RWPE1 (cell line): ENCODE data around the gene UBE2H.
"Not testable (repeated sequence)": the region's sequence is repeated elsewhere in the genome, so short reads cannot be mapped to it uniquely, and the experiment has no call there.

Experiments used
- CTCF ChIA-PET: fragments of 350-600 bp; sonication (Branson Sonifier 250); formaldehyde crosslinking; extraction: SDS; loops from one replicate; lab custom pipeline; 2021; lab: Yijun Ruan, JAX
- POLR2A ChIA-PET: fragments of 400-600 bp; formaldehyde crosslinking; extraction: SDS; loops from one replicate; lab custom pipeline; 2020; ENCODE audit warnings: antibody characterized with exemption; ENCODE audit not compliant: low non-redundant PET; lab: Yijun Ruan, JAX
- DNase-seq: peaks from one replicate; pipeline ENCODE4 v3.0.0; 2012; ENCODE audit warnings: low spot score
- H3K27ac ChIP-seq: fragments of 450-650 bp; 2 replicates; pipeline ENCODE4 v1.5.1; 2017
- TF ChIP-seq, protein P1 (sequence below): fragments of 450-650 bp; conservative IDR thresholded peaks from 2 replicates; pipeline ENCODE4 v1.5.1; 2017; ENCODE audit warnings: low read depth, mild to moderate bottlenecking

Gene UBE2H

DNA sequence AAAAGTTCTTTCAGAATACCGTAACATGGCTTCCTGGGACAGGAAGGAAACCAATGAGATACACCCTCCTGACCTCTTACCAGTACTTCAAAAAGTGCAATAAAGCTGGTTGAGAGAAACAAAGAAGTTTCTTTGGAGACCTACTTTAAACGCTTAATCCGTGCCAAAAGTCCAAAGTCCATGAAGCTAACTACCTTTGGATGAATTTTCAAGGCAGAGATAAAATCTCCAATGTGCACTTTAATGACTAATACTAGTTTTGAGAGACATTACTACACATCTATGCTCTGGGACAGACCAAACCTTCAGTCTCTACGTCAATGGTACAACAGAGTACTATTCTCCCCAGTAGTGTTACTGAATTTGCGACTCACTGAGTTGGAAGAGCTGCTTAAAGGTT lies 46.1 kb downstream of the UBE2H start:
- no peak for DNase-seq
- H3K27ac ChIP-seq = no peak overlapping the region
- CTCF ChIA-PET = interaction anchor here (0.7 kb wide), 1 partner anchor 102 kb away, joined by 7 read pairs; no protein-coding TSS in a partner anchor
- TF ChIP-seq, protein P1, sequence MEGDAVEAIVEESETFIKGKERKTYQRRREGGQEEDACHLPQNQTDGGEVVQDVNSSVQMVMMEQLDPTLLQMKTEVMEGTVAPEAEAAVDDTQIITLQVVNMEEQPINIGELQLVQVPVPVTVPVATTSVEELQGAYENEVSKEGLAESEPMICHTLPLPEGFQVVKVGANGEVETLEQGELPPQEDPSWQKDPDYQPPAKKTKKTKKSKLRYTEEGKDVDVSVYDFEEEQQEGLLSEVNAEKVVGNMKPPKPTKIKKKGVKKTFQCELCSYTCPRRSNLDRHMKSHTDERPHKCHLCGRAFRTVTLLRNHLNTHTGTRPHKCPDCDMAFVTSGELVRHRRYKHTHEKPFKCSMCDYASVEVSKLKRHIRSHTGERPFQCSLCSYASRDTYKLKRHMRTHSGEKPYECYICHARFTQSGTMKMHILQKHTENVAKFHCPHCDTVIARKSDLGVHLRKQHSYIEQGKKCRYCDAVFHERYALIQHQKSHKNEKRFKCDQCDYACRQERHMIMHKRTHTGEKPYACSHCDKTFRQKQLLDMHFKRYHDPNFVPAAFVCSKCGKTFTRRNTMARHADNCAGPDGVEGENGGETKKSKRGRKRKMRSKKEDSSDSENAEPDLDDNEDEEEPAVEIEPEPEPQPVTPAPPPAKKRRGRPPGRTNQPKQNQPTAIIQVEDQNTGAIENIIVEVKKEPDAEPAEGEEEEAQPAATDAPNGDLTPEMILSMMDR = no peak
- POLR2A ChIA-PET = no interaction called here

DNA sequence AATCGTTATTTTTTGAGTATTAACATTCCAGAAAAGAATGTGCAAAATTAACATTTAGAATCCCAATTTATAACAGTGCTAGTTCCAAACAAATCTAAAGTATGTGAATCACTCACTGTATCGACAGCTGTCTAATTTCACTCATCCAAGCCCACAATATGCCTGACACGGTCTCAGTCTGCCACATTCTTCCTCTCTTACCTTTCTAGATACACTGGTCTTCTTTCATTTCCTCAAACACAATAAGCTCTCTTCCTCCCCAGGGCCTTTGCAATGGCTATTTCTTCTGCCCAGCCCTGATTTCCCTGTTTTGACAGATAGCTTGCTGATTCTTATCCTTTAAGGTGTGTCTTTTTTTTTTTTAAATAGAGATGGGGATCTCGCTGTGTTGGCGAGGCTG lies 48.8 kb downstream of the UBE2H start:
- H3K27ac ChIP-seq = no peak overlapping the region
- POLR2A ChIA-PET = no interaction called here
- no peak for DNase-seq
- TF ChIP-seq, protein P1 = no peak
- CTCF ChIA-PET = no interaction called here

DNA sequence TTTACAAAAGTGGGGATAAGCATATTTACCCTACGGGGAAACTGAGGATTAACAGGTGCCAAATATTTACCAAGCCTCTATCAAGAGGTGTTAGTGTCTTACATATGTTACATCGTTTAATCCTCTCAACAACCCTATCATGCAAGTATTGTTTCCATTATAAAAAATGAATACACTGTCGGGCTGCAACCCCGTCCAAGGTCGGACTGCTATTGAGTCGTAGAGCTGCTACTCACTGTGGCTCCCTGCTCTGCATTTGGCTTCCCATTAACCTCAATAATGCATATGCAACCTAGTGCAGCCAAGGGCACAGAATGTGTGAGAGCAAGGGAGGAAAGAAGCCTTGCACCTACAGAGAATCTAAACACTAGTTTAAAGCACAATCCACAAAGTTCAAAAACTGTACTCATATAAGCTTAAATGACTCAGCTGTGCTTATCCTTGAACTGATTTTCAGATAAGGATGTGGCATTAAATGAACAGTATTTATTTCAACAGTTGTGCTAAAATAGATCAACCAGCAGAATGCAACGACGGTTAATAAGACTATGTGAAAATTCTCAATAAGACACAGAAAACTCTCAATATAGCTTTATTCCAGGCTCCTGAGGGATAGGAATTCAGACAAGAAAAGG lies 49.9 kb downstream of the UBE2H start:
- no peak for DNase-seq
- TF ChIP-seq, protein P1 = no peak
- H3K27ac ChIP-seq = no peak overlapping the region
- ChIA-PET POLR2A (no interaction called here), CTCF (interaction anchor here (0.6 kb wide), 1 partner anchor 207 kb away, joined by 7 read pairs; no protein-coding TSS in a partner anchor)

DNA sequence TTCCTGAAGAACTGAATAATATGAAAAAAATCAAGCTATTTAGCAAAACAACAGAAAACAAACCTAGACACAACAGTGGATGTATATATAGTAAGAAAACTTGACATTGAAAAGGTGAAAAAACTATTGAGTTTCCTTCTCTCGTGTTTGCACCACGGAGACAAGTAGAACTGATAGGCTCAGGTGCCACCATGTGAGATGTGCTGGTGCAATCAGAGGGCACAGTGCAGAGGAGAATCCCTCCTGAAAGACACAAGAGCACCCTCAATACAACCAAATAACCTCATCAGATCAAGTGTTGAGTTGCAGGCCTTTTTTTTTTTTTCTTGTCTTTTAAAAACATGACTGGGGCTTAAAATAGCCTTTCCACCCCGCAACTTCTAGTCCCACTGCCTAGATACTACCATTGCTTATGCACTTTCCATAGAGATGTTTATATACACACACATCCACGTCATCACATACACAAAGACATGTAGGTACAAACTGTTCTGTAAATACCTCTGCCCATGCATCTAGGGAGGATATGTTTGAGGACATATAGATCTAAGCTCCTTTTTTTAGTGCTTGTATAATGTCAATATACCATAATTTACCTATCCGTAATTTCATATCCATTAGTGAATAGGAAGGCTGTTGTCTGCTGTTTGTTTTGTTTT lies 54.1 kb downstream of the UBE2H start:
- no peak for DNase-seq
- ChIA-PET POLR2A (interaction anchor here (0.7 kb wide), 1 partner anchor 15 kb away, joined by 10 read pairs; no protein-coding TSS in a partner anchor), CTCF (no interaction called here)
- TF ChIP-seq, protein P1 = no peak
- no peak overlapping the region for H3K27ac ChIP-seq

DNA sequence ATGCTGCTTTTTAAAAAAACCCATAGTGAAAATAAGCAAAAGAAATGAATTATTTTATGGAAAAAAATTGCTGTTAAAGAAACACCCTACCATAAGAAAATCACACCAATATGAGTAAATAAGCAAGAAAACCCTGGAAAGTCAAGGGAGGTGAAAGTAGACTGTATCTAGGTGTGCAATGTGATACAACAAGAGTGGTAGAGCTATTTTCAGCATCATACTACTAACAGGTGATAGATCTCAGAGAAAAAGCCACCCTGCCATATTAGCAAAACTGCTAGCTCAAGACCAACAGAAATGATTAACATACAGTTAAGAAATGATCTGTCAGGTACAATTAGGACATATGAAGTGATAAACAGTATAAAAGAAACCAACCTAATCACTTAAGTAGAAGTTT lies 54.8 kb downstream of the UBE2H start:
- TF ChIP-seq, protein P1 = no peak
- no peak for DNase-seq
- no peak overlapping the region for H3K27ac ChIP-seq
- ChIA-PET POLR2A (no interaction called here), CTCF (interaction anchor here (0.5 kb wide), 1 partner anchor 24 kb away, joined by 4 read pairs; no protein-coding TSS in a partner anchor)

DNA sequence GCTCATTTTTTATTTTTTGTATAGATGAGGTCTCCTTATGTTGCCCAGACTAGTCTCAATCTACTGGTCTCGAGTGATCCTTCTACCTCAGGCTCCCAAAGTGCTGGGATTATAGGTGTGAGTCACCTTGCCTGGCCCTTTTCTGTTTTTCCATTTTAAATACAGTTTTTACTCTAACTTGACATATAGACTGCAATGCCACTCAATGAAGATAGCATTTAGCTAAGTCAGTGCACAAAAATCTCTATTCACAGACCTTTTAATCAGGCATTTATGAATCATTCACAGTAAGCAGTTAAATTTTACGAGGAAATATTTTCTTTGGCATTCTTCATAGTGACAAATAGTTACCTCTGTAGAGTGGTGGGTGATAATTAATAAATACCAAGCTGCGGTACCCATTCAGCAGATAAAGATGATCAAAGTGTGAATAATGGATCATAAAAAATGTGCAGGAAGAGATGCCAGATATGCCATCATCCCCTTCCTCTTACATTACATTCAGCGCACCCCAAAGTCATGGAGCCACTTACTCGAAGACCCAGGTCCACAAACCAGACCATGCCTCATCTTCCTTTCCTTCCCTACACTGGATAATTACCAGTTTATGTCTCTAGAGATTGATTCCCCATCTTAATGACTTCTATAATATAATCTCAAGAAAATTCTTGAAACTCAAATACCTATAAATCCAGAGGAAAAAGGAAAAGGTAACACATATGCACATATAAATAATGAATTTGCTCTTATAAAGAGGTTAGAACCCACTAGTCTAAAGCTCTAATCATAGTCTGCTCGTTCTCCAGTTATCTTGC lies 56.0 kb downstream of the UBE2H start:
- peak overlapping the region; percentile 86 for H3K27ac ChIP-seq
- ChIA-PET POLR2A (no interaction called here), CTCF (interaction anchor here (0.6 kb wide), 1 partner anchor 663 kb away, joined by 3 read pairs; no protein-coding TSS in a partner anchor)
- TF ChIP-seq, protein P1 = no peak
- peak; percentile 44 for DNase-seq

DNA sequence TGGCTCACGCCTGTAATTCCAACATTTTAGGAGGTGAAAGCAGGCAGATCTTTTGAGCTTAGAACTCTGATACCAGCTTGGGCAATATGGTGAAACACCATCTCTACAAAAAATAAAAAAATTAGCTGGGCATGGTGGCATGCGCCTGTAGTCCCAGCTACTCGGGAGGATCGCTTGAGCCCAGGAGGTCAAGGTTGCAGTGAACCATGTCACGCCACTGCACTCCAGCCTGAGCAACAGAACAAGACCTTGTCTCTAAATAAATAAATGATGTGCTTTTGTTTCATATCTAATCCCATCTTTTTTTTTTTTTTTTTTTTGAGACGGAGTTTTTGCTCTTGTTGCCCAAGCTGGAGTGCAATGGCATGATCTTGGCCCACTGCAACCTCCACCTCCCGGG lies 58.6 kb downstream of the UBE2H start:
- H3K27ac ChIP-seq, DNase-seq, CTCF ChIA-PET, POLR2A ChIA-PET: not testable (repeated sequence)
